SKM-1 (cell line): Measurements from ENCODE around the gene KIF21B.

Experiments
- DNase-seq: peaks from one replicate; lab custom pipeline; 2025; ENCODE audit not compliant: unreplicated experiment; lab: John Stamatoyannopoulos, UW

KIF21B gene

GRCh38 chr1:200998323-200998722, 25.2 kb downstream of the KIF21B start:
- DNase-seq: no peak

- no peak for DNase-seq
Observed at GRCh38 chr1:200992382-200993048, 31.0 kb downstream of the KIF21B start.

- no peak for DNase-seq
Observed at GRCh38 chr1:200991097-200991614, 32.4 kb downstream of the KIF21B start.

- no peak for DNase-seq
Observed at GRCh38 chr1:200990114-200990513, 33.4 kb downstream of the KIF21B start.

GRCh38 chr1:200989337-200989736, 34.2 kb downstream of the KIF21B start:
- DNase-seq: no peak

DNA sequence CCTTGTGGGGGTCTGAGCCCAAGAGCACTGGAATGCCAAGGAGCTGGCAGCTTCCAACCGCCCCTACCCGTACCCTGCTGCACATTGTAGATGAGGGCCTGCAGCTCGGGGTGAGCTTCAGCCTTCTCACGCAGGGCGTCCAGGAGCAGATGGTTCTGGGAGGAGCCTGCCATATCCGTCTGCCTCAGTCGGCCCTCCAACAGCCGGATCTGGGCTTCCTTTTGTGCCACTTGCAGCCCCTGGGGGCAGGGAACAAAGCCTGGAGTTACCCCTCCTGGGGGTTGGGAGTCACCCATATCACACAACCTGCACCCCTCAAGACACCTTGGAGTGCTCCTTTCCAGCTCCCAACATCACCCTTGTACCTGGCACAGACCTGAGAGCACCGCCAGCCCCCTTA, 34.8 kb downstream of the KIF21B start:
- no peak for DNase-seq

DNA sequence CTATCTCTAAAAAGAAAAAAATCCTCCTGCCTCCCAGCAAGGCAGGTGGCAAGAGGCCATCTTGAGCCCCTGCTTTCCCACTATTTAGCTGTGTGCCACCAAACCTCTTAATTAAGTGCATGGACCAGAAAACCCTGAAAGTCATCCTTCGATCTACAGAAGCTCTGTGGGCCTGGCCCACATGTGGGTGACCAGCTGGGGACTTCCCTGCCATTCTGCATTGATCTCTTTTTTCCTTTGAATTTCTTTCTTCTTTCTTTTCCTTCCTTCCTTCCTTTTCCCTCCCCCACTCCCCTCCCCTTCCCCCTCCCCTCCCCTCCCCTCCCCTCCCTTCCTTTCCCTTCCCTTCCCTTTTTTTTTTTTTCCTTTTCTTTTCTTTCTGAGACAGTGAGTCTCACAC, 38.0 kb downstream of the KIF21B start:
- DNase-seq: no peak

GRCh38 chr1:200983035-200983561, 40.4 kb downstream of the KIF21B start:
- no peak for DNase-seq

DNA sequence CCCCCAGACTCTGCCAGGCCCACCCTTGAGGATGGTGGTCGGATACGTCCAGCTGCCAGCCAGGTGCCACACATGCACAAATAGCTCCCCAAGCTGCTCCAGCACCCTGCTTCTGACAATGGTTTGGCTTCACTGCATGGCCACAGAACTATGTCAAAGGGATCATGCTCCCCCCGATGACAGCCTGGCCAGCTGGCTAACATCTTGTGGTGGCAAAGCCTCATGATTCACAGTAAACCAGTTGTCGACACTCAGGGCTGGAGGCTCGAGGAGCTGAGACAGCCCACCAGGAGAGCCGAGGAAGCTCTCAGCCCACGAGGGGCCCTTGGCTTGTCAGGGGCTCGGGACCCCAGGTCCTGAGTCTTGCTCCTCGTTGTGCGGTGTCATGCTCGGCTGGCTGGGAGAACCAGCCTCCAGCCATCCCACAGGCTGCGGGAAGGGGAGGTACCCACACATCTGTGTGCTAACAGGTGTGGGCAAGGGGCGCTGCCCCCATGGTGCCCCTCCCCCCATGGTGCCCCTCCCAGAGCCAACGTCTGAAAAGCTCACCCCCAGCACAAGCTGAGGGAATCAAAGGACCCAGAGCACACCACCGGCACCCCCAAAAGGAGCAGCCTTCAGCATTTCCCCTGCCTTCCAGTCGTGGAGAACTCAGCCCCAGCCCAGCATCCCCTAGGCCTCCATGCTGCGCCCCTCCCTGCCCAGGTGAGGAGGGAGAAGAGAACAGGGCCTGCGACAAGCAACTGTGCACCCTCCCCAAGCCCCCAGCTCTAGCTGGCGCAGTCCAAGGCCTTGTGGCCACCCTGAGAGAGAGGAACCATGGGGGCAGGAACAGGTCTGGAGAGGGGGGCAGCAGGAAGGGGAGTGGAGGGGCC, 41.2 kb downstream of the KIF21B start:
- no peak for DNase-seq

DNA sequence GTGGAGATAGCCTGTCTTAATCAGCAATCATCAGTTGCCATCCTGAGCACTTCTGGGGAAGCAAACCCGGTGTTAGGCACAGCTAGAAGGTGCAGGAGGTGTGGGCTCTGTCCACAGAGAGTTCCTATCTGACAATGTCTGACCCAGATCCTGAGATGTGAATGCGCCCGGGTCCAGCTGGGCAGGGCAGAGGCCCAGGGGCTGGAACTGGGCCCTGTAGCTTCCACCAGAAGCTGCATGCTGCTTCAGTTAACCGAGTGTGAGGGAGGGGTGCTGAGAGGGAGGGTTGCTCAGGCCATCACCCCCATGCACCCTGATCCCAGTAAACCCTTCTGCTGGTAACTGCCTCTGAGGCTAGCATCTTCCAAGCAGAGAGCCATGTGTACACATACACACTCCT, 42.2 kb downstream of the KIF21B start:
- DNase-seq: no peak

DNA sequence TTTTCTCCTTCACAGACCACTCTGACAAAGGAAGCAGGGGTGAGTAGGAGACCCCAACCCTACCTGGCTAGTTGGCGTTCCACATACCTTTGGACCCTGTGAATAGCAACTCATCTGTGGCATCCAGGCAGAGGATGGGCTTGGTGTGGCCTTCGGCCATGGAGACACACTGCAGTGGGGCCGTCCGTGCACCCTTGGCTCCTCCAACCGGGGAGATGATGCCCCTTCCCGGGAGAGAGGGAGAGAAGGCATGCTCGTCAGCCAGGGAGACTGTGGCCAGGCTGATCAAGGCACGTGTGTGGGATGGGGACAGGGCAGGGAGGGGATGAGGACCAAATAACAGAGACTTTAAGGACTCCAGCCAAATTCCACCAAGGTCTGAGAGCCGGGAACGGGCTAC, 42.6 kb downstream of the KIF21B start:
- DNase-seq: no peak

DNA sequence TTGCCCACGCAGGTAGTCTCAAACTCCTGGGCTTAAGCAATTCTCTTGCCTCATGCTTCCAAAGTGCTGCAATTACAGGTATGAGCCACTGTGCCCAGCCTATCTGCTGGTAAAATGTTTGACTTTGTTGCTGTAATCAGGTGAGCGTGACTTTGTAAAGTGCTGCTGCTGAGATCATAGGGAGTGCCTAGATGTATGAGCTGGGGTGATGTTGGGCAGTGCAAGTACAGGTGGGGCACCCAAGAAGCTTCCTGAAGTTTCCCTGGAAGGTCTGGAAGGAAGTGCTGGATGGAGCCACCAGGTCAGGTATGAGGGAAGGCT, 43.1 kb downstream of the KIF21B start:
- no peak for DNase-seq

DNA sequence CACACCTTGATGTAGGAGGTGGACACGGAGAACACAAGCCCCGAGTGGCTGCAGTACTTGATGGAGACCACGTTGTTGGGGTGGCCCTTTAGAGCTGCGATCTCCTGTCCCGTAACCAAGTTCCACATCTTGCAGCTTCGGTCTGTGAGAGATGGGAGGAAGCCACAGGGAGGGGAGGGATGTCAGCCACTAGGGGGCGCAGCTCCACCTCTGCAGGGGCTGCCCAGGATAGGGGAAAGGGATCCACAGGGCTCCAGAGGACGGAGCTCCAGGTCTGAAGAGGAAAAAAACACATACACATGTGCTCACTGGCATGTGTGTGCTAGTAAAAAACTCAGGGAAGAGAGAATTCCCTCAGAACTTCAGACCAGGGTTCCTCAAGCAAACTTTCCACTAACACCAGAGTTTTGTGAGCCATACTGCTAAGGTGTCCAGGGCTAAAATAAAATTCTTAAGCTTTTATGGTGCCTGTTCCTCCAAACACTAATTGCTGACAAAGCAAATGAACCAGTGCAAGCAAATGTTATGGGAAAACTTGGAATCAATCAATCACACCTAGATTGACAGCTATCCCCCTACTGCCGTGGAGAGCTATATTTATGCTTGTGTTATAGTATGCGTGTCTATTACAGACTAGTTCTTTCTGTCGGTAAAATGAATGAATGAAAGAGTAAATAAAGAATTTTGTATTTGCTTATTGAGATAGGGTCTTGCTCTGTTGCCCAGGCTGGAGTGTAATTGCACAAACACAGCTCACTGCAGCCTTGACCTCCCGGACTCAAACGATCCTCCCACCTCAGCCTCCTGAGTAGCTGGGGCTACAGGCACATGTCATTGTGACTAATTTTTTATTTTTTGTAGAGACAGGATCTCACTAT, 43.7 kb downstream of the KIF21B start:
- peak; percentile 86 for DNase-seq

GRCh38 chr1:200977071-200977754, 46.3 kb downstream of the KIF21B start:
- DNase-seq: no peak

DNA sequence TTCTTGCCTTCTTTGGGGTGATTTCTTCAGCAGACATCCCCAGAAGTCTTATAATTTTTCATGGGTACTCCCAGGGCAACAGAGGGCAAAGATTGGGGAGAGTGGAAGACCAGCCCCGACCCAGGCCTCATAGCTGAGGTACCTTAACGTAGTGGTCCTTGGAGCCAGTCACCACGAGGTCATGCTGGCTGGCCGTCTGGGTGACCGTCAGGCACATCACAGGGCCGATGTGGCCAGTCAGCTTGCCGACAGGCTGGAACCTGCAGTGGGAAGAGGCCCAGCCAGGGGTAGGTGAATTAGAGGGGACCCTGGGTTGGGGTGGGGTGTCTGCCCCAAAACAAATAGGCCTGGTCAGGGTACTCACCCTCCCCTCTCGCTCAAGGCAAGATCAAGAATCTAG, 46.9 kb downstream of the KIF21B start:
- DNase-seq: no peak

DNA sequence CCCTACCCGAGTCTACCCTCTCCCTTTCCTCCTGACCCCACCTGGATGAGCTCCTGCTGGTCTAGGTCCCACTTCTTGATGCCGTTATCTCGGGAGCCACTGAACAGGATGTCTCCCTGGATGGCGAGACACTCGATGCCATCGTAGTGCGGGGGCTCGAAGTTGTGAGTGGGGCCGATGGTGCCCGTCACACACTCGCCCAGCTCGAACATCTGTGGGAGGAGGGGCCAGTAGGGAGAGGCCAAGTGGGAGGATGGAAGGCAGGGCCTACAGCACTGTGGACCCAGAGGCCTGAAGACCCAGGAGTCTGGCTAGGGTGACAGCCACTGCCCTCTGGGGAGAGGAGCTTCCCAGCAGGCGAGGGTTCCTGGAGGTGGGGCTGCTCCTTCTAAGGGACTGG, 48.1 kb downstream of the KIF21B start:
- DNase-seq: no peak

GRCh38 chr1:200974711-200975110, 48.8 kb downstream of the KIF21B start:
- no peak for DNase-seq

DNA sequence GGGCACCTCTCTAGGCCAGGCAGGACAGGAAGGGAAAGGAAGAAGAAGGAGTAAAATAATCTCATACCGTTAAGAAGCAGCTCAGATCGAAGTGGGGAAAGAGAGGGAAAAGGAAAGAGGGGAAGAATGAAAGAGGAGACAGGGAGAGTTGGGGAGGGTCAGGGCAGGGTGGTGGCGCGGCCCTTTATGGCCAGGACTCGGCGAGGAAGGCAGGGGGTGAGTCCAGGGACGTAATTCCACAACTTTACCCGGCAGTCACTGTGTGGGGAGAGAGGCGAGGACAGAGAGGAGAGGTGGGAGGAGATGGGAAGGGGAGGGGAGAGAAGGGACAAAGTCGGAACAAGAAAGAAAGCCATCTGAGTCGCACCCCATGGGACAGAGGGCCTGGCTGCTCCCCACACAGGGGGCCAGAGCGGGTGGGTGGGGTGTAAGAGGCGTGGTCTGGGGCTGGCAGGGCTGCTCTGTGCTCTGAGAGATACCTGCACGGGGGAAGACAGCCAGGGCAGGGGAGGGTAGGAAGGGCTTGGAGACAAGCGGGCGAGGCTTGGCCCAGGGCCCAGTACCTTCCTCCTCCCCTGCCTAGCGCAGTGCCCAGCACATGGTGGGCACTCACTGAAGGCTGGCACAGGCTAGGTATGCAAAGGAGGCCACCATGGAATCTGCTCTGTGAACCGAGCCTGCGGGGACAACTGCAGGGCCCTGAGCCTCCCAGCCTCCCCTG, 49.4 kb downstream of the KIF21B start:
- DNase-seq: no peak

GRCh38 chr1:200972985-200973742, 50.4 kb downstream of the KIF21B start:
- no peak for DNase-seq
